Esophagus muscularis mucosa (tissue), 4 donors: ENCODE results near the gene FZD7. TPM values are rescaled to one million over a fixed set of nuclear protein-coding genes. Genes with fewer than 3 reads are reported as not detected.

Experiments used
- DNase-seq: peaks from one replicate; pipeline ENCODE4 v3.0.0-alpha.2; 2017; ENCODE audit errors: extremely low spot score
- H3K27ac ChIP-seq, 4 donors: fragments of 200-600 bp; sonication (generic); replicated peaks in 1 of 4; 1 replicate in 3 of 4; 2 replicates in 1 of 4; pipeline ENCODE4 v1.5.1; 2016 to 2019; ENCODE audit warnings: mild to moderate bottlenecking in 1 of 4
- H3K27me3 ChIP-seq, 4 donors: fragments of 200-600 bp; sonication (generic); one replicate each; pipeline versions ENCODE4 v1.5.1 to v1.6.0; 2016 to 2019
- H3K36me3 ChIP-seq, 4 donors: fragments of 200-600 bp; sonication (generic); one replicate each; pipeline ENCODE4 v1.5.1; 2016 to 2019
- H3K4me1 ChIP-seq, 4 donors: fragments of 200-600 bp; sonication (generic); one replicate each; pipeline ENCODE4 v1.5.1; 2016 to 2019
- H3K4me3 ChIP-seq, 4 donors: fragments of 200-600 bp; sonication (generic); 1 replicate in 2 of 4; 2 replicates in 2 of 4; pipeline ENCODE4 v1.5.1; 2016 to 2019; ENCODE audit warnings: mild to moderate bottlenecking in 4 of 4, moderate library complexity in 1 of 4
- H3K9me3 ChIP-seq, 4 donors: fragments of 200-600 bp; sonication (generic); 1 replicate in 3 of 4; 2 replicates in 1 of 4; pipeline ENCODE4 v1.5.1; 2016 to 2019
- EP300 ChIP-seq: sonication (generic); formaldehyde crosslinking; IDR thresholded peaks from one replicate; pipeline ENCODE4 v1.6.1; 2017; ENCODE audit warnings: antibody characterized with exemption
- POLR2A ChIP-seq: fragments of 450-650 bp; IDR thresholded peaks from one replicate; pipeline ENCODE4 v1.6.1; 2017; ENCODE audit warnings: antibody characterized with exemption, moderate library complexity, mild to moderate bottlenecking, low read depth
- POLR2AphosphoS5 ChIP-seq, 2 donors: sonication (generic); formaldehyde crosslinking; IDR thresholded peaks; one replicate each; pipeline ENCODE4 v1.6.1; 2017; ENCODE audit warnings: antibody characterized with exemption in 2 of 2
- whole genome bisulfite sequencing: methylation state at CpG from one replicate; pipeline ENCODE4 v1.1.5; 2018; 5-methylcytosine and 5-hydroxymethylcytosine counted together
- intact Hi-C: fragments of 100-400 bp; cut with DNase I; formaldehyde crosslinking; loops from one replicate; pipeline ENCODE4 v1.15.1; 2023
- total RNA-seq, 4 donors: library from RNA; depleted of rRNA; stranded (reverse); fragments of >200 nt; gene quantifications; one replicate each; pipeline versions ENCODE4 v1.1.0 to v1.2.1, GENCODE V29; 2016
- TF ChIP-seq, protein P1 (sequence below), 3 experiments: fragments of 200-600 bp in 2 of 3; fragments of 450-650 bp in 1 of 3; sonication (generic) in 2 of 3; IDR thresholded peaks; one replicate each; pipeline ENCODE4 v1.5.1; 2017 to 2019; ENCODE audit warnings: antibody characterized with exemption in 3 of 3, mild to moderate bottlenecking in 2 of 3, moderate library complexity in 1 of 3

The FZD7 gene
- total RNA-seq, 4 donors from 2014 or later = 51.5 to 67.7 (median 57.7) TPM

DNA sequence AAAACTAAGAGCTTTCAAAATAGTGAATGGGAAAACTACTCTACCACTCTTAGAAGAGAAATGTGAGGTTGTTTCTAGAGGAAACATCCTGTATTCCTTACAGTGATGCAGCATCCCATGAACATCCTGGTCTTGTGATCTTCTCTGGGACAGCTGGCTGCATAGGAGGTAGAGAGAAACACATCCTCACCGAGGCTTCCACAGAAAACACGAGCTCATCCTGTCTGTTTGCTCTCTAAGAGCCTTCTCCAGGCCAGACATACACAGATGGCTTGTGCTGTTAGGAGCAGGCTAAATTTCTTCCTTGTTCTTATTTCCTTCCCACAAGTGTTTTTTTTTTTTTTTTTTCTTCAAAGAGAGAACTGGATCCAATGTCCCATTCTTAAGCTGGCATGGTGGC lies 14.7 kb upstream of the FZD7 start:
- H3K36me3 ChIP-seq = no peaks in the 10 kb centered on the region
- no peak for DNase-seq
- intact Hi-C loops = no loop called here
- peak overlapping the region in 3 of 4 donors; percentile 39 to 56 (median 42) for H3K27ac ChIP-seq
- TF ChIP-seq POLR2AphosphoS5 (IDR thresholded peaks at IDR 0.05) (no peak), EP300 (no peak), POLR2A (no peak)
- TF ChIP-seq, protein P1, sequence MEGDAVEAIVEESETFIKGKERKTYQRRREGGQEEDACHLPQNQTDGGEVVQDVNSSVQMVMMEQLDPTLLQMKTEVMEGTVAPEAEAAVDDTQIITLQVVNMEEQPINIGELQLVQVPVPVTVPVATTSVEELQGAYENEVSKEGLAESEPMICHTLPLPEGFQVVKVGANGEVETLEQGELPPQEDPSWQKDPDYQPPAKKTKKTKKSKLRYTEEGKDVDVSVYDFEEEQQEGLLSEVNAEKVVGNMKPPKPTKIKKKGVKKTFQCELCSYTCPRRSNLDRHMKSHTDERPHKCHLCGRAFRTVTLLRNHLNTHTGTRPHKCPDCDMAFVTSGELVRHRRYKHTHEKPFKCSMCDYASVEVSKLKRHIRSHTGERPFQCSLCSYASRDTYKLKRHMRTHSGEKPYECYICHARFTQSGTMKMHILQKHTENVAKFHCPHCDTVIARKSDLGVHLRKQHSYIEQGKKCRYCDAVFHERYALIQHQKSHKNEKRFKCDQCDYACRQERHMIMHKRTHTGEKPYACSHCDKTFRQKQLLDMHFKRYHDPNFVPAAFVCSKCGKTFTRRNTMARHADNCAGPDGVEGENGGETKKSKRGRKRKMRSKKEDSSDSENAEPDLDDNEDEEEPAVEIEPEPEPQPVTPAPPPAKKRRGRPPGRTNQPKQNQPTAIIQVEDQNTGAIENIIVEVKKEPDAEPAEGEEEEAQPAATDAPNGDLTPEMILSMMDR (IDR thresholded peaks at IDR 0.05) = no peak
- no peaks in the 10 kb centered on the region for H3K9me3 ChIP-seq
- peaks cover 18 to 39% (median 29%) of the 10 kb centered on the region in 4 donors for H3K4me1 ChIP-seq
- 30% methylated on average over 2 of the region's 2 CpGs for WGBS
- H3K4me3 ChIP-seq = no peak overlapping the region
- H3K27me3 ChIP-seq = no peaks in the 10 kb centered on the region

DNA sequence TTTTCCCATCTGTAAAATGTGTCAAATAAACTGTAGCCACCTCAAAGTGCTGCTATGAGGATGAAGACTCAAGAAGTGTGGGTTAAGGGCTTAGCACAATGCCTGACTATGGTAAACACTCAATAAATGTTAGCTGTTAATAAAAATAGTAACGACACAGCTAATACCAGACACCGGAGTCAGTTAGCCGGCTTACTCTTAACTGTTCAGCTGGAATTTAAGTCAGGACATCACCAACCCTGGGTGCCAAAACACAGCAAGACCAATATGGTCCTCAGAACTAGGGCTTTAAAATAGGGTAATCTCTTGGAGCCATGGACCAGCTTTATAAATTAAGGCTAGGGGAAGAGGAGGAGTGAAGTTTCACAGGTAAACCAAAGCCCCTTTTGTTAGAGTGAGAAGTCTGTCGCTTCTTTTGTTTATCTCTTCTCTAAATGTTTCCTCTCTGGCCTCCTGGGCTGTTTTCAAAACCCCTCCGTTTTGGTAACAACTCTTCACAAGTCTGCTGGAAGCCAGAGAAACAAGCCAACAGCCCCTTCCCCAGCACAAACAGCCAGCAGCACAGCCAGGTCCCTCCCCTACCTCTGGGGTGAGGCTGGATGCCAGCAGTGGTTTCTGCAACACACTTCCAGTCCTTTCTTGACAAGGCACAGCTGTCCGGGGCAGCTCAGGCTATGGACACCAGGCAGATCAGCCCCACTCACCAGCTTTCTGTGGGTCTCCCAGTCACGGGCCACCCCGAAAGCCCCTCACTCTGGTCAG lies 13.8 kb upstream of the FZD7 start:
- peak overlapping the region; percentile 23 to 56 (median 40) for H3K27ac ChIP-seq
- no peaks in the 10 kb centered on the region for H3K27me3 ChIP-seq
- H3K4me1 ChIP-seq = peaks cover 18 to 43% (median 30%) of the 10 kb centered on the region in 4 donors
- no peaks in the 10 kb centered on the region for H3K36me3 ChIP-seq
- H3K4me3 ChIP-seq = no peak overlapping the region
- 32% methylated on average over 7 of the region's 8 CpGs for WGBS
- peak; percentile 40 to 54 for TF ChIP-seq POLR2AphosphoS5 (IDR thresholded peaks at IDR 0.05)
- no peak for TF ChIP-seq EP300
- intact Hi-C loops = no loop called here
- no peak for DNase-seq
- no peaks in the 10 kb centered on the region for H3K9me3 ChIP-seq

DNA sequence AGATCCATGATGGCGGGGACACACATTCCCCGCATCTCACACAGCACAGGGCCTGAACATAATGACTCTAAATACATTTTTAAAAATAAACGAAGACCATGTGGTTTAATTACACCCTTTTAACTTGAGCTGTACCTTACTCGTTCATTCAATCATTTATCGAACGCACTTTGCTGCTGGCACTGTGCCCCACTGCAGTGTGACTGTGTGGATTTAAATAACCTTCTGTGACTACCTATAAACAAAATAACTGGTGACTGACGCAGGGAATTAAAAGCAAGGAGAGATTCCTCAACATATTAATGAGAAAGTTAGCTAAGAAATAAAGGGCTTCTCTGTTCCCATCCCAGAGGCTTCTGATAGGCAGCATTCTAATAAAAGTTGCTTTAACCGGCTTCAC lies 10.9 kb upstream of the FZD7 start:
- peaks cover 12 to 36% (median 26%) of the 10 kb centered on the region in 4 donors for H3K4me1 ChIP-seq
- intact Hi-C loops = no loop called here
- no peaks in the 10 kb centered on the region for H3K27me3 ChIP-seq
- WGBS = 64% methylated on average over 8 of the region's 8 CpGs
- TF ChIP-seq, protein P1 (IDR thresholded peaks at IDR 0.05) = no peak
- no peak for TF ChIP-seq POLR2AphosphoS5 (IDR thresholded peaks at IDR 0.05)
- TF ChIP-seq POLR2A = no peak
- no peak for TF ChIP-seq EP300
- H3K27ac ChIP-seq = no peak overlapping the region
- no peak overlapping the region for H3K4me3 ChIP-seq
- DNase-seq = no peak
- no peaks in the 10 kb centered on the region for H3K9me3 ChIP-seq
- no peaks in the 10 kb centered on the region for H3K36me3 ChIP-seq

DNA sequence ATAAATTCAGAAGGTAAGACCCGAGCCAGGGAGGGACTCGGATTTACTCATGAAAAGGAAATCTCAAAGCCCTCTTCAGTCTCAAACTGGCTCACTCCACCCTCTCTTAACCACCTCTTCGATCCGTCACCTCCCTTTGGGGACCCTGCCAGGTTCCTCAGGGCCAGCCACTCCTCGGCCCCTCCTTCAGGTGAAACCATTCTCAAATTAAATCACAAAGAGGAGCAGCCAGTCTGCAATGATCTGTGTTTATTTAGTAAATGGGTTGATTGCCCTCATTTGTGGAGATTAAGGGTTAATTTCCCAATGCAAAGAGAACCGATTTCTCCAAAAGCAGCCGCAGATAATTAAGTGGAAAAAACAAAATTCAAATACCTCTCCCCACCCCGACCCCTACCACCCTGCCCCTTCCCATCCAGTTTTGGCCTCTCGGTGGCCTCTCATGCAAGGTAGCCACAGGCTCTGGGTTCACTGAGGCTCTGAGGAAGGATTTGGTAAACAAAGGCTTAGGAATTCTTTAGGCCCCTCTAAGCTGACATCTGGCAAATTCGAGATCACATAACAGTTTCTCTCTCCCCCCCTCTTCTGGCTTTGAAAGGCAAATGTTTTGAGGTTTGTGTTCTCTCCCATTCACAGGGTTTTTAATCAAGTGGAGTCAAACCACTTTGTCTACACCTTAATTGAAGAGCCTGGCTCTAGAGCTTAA lies 10.3 kb upstream of the FZD7 start:
- H3K27ac ChIP-seq = no peak overlapping the region
- peaks cover 11 to 30% (median 23%) of the 10 kb centered on the region in 4 donors for H3K4me1 ChIP-seq
- WGBS = 69% methylated on average over 10 of the region's 10 CpGs
- no peaks in the 10 kb centered on the region for H3K27me3 ChIP-seq
- intact Hi-C loops = no loop called here
- no peaks in the 10 kb centered on the region for H3K36me3 ChIP-seq
- H3K4me3 ChIP-seq = no peak overlapping the region
- no peak for DNase-seq
- TF ChIP-seq POLR2A (no peak), POLR2AphosphoS5 (IDR thresholded peaks at IDR 0.05) (no peak), EP300 (no peak)
- TF ChIP-seq, protein P1 (IDR thresholded peaks at IDR 0.05) = no peak
- no peaks in the 10 kb centered on the region for H3K9me3 ChIP-seq

DNA sequence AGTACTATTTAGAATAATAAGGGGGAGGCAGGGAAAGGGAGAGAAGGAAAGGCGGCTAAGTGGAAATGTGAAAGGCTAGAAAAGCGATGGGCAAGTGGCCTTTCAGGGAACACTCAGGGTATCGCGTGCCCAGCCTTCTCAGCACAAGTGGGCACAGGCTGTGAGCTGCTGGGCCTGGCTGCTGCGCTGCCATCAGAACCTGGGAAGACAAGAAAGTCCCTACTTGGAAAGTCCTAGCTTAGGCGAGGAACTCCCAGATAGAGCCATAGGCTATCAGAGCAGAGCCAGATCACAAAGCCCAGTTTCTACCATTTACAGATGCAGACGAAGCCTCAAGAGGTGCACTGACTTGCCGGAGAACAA lies 9.8 kb upstream of the FZD7 start:
- no peak for DNase-seq
- no peaks in the 10 kb centered on the region for H3K27me3 ChIP-seq
- H3K9me3 ChIP-seq = no peaks in the 10 kb centered on the region
- H3K27ac ChIP-seq = no peak overlapping the region
- peaks cover 11 to 25% (median 20%) of the 10 kb centered on the region in 4 donors for H3K4me1 ChIP-seq
- intact Hi-C loops = no loop called here
- no peak overlapping the region for H3K4me3 ChIP-seq
- WGBS = 91% methylated on average over 8 of the region's 8 CpGs
- no peaks in the 10 kb centered on the region for H3K36me3 ChIP-seq
- TF ChIP-seq, protein P1 (IDR thresholded peaks at IDR 0.05) = no peak
- TF ChIP-seq POLR2AphosphoS5 (IDR thresholded peaks at IDR 0.05) (no peak), POLR2A (no peak), EP300 (no peak)
